Activated CD4-positive, CD25-positive, alpha-beta regulatory T cell treated with anti-CD3 and anti-CD28 coated beads, Interleukin-2, amount 50 U/mL, for 72 hours (primary cell): ENCODE measurements around the gene CAMKK2.
"Not testable (repeated sequence)": the region's sequence is repeated elsewhere in the genome, so short reads cannot be mapped to it uniquely, and the experiment has no call there.

Experiments used
- DNase-seq: peaks from one replicate; pipeline ENCODE4 v3.0.0; 2021

CAMKK2 gene

DNA sequence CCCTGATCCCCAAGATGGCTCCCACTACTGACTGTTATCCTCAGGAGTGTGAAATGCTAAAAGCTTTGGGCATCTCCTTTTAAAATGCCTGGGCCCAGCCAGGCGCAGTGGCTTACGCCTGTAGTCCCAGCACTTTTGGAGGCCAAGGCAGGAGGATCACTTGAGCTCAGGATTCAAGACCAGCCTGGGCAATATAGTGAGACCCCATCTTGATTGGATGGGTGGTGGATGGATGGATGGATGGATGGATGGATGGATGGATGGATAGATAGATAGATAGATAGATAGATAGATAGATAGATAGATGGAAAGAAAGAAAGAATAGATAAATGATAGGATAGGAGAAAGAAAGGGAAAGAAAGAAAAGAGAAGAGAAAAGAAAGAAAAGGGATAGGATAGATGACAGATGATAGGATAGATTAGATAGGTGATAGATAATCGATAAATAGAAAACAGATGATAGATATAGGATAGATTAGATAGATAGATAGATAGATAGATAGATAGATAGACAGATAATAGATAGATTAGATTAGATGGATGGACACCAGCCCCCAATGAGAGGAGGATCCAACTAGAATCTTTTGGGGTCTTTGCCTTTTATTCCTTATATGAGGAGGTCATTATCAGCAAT is 77.0 kb downstream of the CAMKK2 start:
- no peak for DNase-seq

DNA sequence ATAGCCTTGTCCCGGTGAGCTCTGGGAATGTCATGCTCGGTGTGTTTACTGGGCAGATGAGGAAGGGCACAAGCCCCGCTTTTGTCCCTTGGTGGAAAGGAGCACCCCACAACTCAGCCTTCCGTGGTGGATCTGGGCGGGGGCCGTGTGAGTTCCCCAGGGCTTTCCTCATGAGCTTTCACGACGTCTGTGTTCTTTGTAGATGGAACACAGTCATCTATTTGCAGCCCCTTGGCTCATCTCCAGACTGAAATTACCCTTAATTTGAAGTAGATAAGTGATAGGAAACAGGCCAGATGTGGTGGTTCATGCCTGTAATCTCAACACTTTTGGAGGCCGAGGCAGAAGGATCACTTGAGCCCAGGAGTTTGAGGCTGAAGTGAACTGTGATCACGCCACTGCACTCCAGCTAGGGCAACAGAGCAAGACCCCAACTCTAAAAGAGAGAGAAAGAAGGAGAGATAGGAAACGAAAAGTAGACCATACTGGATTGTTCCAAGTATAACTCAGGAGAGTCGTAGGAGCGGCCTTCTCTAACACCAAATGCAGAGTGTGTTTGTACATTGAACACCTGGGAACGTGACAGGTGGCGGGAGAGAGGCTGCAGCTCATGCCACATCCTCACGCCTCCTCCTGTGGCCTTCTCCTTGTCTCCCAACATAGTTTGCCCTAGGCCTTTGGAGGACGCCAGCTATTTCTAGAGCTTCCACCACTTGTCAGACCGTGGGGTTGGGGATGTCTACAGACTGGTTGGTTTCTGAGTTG is 77.7 kb downstream of the CAMKK2 start:
- no peak for DNase-seq

DNA sequence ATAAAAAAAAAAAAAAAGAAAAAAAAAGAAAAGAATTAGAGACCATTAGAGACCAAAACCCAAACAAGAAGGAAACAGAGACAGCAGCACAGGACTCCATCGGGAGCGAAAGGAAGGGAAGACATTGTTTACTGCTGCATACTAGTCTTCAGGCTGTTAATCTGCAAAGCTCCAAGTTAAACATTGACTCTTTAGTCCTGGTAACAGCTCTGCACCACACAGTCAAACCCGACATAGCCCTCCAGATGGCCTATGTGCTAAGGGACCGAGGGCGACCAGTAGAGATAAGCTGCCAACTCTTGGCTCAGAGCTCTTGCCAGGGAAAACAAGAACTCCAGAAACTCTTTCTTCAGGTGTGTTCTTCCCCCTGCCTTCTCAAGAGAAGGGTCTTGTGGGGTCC is 78.7 kb downstream of the CAMKK2 start:
- DNase-seq = no peak

DNA sequence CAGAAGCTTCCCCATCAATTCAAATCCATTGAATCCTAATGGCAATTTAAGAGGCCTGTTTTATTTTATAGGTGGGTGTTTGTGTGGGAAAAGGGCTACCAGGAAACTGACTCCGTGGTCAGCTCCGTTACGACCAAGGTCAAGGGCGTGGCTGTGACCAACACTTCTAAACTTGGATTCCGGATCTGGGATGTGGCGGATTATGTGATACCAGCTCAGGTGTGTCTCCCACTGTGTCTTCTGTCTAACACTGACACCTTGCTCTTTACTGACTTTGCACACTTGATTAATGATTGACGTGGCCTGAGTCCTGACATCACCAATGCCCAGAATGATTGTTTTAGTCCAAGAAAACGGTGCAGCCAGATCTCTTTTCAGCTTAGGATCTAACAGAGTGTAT is 79.4 kb downstream of the CAMKK2 start:
- no peak for DNase-seq

DNA sequence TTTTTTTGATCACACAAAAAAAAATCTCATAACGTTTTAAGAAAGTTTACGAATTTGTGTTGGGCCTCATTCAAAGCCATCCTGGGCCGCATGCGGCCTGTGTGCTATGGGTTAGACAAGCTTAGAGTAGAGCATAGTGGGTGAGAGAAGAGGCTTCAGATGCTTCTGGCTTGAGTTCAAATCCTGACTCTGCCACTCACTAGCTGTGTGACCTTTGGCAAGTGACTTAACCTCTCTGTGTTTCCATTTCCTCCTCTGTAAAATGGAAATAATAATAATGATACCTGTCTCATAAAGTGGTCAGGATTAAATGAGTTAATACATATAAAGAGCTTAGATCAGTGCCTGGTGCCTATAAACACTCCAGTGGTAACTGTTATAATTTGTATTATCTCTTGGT is 80.4 kb downstream of the CAMKK2 start:
- DNase-seq = no peak

DNA sequence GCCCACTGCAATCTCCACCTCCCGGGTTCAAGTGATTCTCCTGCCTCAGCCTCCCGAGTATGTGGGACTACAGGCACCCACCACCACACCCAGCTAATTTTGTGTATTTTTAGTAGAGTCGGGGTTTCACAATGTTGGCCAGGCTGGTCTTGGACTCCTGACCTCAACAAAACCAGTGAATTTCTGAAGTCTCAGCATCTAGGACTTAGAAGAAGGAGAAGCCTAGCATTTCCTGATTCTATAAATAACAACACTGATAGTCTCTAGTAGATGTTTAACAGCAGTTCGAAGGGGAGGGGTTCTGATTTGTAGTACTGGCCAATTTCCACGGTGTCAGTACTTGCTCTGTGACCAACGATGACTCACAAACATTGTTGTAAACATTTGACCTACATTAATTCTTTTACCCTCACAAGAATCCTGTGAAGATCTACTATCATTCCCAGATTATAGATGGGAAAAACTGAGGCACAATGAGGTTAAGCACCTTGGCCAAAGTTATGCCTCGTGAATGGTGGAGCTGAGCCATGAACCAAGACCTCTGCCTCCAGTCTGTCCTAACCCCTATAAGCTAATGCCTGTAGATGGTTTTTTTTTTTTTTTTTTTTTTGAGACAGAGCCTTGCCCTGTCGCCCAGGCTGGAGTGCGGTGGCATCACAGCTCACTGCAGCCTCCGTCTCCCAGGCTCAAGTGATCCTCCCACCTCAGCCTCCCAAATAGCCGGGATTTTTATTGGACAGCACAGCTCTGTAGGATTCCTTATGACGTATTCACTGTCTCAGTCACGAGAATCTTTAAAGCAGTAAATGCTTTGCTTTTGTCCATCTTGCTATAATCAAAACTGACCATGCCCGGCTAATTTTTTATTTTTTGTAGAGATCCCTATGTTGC is 81.4 kb downstream of the CAMKK2 start:
- no peak for DNase-seq

DNA sequence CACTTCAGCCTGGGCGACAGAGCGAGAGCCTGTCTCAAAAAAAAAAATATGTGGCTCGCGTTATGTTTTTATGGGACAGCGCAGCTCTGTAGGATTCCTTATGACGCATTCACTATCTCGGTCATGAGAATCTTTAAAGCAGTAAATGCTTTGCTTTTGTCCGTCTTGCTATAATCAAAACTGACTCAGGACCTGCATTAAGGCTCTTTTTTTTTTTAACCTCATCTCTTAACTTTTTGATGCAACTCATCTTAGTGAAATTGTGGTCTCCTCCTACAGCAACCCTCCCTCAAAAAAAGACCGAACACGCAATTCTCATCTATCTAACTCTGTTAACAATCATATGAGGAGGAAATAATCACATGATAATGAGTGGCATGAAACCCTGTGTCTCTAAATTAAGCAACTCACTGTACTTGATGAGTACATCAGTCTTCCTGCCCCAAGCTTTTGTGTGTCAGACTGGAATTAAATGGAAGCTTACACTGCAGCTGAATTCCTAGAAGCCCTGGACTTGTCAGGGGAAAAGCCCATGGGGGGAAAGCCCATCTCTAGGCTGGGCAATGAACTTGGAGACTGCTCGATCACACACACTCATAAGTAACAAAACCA is 82.2 kb downstream of the CAMKK2 start:
- DNase-seq = no peak

DNA sequence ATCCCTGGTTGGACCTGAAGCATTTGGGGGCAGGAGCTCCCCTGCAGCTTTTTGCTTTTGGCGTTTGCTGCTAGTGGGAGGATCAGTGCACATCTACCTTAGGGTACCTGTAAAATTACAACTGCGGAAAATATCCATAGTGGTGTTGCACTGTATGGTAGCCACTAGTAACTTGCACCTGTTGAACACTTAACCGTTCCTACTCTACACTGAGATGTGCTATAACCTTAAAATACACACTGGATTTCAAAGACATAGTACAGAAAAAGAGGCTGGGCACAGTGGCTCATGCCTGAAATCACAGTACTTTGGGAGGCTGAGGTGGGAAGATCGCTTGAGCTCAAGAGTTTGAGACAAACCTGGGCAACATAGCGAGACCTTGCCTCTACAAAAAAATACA is 83.6 kb downstream of the CAMKK2 start:
- DNase-seq = no peak

DNA sequence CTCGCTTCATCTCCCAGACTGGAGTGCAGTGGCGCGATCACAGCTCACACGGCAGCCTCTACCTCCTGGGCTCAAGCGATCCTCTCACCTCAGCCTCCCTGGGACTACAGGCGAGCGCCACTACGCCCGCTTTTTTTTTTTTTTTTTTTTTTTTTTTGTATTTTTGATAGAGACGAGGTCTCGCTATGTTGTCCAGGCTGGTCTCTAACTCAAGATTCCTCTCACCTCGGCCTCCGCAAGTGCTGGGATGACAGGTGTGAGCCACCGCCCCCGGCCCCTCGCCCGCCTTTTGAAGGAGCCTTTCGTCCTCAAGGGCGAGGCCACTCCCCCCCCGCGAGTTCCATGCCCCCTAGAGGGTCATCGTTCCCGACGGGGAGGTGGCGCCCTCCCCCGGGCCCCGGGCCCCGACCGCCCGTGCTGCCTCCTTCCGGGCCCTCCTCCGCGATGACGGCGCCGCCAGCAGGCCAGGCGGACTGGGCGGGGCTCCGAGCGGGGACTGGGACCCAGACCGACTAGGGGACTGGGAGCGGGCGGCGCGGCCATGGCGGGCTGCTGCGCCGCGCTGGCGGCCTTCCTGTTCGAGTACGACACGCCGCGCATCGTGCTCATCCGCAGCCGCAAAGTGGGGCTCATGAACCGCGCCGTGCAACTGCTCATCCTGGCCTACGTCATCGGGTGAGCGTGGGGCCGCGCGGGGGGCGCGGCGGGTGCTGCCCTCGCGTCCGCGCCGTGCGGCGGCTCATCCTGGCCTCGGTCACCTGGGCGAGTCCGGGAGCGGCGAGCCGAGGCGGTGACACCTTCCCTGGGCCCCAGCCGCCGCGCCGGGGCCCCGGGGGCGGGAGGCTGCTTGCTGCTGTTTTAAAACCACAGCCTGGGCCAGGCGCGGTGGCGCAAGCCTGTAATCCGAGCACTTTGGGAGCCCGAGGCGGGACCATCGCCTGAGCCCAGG is 86.6 kb downstream of the CAMKK2 start, which contains the start of gene P2RX4:
P2RX4 (plus strand) TSS at position 506 of the 949 bp plus-strand sequence; CDS start at position 542, 36 bp downstream.
- DNase-seq = peak; percentile 89

DNA sequence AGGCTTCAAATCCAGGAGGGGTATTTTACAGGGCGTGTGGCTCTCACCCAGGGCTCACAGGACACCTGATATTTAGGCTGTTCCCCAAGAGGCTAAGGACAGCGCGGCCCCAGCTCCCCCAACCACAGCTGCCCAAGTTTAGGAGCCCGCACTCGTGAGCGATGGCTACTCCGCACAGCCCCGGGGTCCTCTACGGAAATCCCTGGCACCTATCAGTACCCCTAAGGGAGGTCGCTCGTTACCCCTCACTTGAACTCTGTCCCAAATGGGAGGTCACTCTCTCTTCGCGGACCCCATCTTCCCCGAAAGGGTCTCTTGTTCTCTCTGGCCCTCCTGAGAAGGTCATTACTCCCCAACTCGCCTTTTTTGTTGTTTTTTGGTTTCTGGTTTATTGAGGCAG is 87.3 kb downstream of the CAMKK2 start:
- DNase-seq = no peak

DNA sequence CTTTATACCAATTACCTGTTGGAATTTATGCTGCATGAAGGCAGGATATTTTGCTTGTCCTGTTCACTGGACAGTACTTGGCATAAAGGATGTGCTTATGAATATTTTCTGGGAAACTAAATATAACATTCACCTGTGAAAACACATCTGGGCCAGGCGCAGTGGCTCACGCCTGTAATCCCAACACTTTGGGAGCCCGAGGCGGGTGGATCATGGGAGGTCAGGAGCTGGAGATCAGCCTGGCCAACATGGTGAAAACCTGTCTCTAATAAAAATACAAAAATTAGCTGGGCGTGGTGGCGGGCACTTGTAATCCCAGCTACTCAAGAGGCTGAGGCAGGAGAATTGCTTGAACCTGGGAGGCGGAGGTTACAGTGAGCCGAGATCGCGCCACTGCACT is 87.9 kb downstream of the CAMKK2 start:
- DNase-seq = not testable (repeated sequence)

DNA sequence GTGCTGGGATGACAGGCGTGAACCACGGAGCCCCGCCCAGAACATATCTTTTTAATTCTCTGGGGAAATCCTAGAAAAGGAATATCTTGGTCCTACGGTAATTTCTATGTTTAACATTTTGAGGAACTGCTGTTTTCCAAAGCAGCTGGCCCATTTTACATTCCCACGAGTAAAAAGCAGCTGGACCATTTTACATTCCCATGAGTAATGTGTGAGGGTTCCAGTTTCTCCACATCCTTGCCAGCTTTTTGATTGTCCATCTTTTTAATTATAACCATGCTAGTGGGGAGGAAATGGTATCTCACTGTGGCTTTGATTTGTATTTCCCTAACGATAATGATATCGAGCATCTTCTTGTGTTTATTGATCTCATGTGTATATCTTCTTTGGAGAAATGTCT is 91.0 kb downstream of the CAMKK2 start:
- DNase-seq = no peak

DNA sequence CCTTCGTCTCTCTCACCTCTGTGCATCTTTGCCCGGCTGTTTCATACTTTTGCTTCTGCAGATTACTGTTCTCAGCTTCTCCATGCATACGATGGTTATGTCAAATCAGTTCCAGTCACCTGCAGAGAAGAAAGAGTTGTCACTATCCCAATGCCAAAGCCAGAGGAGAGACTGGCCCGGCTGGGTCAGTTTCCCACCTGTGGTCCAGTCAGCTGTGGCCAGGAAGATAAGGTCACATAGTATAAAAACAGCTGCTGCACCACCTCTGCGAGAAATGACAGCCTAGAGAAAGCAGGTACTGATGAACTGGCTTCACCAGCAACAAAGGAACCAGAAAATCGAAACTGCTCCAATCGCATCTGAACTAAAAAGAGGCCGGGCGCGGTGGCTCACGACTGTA is 93.0 kb downstream of the CAMKK2 start:
- DNase-seq = no peak

DNA sequence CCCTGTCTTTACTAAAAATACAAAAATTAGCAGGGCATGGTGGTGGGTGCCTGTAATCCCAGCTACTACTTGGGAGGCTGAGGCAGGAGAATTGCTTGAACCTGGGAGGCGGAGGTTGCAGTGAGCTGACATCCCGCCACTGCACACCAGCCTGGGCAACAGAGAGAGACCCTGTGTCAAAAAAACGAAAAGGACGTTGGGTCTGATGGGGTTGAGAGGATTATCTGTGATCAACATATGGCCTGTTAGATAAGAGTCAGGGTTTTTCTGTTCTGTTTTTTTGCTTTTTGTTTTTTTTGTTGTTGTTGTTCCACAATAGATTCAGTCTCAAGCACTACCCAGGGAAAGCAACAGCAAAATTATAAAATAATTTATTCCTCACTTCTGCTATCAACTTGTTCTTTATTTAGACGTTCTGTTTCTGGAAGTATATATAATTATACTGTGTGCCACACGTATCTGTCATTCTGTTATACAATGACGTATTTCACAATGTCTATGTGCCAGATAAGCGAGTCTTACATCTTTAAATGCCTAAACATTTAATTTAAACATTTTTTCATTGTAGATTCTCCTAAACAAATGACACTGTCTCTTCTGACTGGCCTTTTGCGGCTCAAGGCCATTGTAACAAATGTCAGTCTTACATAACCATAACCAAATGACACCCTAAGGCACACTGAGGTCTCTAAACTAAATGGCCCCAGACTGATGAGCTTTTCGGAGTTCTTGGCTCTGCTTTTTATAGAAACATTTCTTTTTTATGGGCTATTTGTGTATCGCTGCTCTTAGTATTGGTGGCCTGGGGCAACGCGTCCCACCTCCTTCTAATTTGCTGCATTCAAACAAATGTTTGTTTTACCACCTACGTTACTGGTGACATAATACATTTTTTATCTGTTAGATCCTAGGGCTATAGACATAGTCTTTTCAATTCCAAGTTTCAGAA is 93.8 kb downstream of the CAMKK2 start:
- no peak for DNase-seq

DNA sequence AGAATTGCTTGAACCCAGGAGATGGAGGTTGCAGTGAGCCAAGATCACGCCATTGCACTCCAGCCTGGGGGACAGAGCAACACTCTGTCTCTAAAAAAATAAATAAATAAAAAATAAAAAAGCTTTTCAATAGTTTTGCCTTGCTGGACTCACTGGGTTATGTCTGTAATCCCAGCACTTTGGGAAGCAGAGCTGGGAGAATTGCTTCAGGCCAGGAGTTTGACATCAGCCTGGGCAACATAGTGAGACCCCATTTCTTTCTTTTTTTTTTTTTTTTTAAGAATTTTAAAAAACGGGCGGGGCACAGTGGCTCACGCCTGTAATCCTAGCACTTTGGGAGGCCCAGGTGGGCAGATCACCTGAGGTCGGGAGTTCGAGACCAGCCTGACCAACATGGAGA is 95.4 kb downstream of the CAMKK2 start:
- not testable (repeated sequence) for DNase-seq

DNA sequence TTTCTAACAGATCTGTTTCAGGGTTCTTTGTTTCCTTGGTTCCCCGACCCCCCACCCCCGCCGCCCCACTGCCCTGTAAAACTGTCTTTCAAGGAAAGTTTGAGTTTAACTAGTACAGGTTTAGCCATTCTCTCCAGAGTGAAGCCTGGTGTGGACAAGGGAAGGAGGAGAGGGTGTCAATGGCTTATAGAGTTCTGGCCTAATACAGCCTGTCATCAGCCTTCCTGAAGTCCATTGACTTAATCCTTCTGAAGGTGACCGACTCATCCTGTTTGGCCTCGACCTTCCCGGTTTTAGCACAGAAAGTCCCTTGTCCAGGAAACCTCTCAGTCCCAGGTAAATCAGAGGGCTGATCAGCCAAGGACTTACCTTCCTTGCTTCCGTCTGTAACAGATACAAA is 97.6 kb downstream of the CAMKK2 start:
- DNase-seq = no peak

DNA sequence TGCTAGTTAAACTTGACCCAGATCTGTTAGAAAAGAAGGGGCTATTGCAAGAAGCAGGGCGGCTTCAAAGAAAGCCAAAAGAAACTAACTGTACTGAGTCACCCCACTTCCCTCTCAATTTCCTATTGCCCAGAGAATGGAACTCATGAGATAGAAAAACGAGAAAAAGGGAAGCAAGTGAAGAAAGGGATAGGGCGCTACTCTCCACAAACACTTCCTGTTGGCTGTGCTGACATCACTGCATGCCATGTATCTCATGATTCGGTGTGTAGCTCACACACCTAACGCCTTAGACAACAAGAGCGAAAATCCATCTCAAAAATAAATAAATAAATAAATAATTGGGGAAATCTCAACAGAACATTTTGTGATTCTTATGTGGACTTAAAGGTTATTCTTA is 99.6 kb downstream of the CAMKK2 start:
- DNase-seq = no peak

DNA sequence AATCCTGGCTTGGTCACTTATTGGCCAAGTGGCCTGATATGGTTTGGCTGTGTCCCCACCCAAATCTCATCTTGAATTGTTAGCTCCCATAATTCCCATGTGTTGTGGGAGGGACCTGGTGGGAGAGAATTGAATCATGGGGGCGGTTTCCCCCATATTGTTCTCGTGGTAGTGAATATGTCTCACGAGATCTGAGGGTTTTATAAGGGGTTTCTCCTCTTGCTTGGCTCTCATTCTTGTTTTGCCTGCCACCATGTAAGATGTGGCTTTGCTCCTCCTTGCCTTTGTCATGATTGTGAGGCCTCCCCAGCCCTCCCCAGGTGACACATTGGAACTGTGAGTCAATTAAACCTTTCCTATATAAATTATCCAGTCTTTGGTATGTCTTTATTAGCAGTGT is 105.4 kb downstream of the CAMKK2 start:
- no peak for DNase-seq

DNA sequence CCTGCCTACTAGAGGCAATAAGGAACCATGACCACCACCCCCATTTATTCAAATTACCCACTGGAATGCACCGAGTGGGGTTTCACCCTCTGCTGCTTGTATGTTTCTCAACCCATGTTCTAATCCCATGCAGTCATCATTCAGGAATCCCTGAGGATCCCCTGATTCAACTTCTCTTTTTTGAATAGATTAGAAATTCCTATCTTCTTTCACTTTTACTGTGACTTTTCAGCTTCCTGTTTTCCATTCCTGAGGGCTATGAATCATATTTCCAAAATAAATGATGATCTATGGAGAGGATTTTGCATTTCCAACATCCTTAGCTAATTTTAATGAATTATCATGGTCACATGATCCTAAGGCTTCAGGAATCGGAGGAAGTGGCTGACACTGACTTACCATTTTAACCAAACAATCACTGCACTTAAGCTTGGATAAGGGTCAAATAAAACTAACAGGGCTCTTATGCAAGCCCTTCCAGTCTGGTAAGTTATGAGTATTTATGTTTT is 105.9 kb downstream of the CAMKK2 start:
- no peak for DNase-seq

DNA sequence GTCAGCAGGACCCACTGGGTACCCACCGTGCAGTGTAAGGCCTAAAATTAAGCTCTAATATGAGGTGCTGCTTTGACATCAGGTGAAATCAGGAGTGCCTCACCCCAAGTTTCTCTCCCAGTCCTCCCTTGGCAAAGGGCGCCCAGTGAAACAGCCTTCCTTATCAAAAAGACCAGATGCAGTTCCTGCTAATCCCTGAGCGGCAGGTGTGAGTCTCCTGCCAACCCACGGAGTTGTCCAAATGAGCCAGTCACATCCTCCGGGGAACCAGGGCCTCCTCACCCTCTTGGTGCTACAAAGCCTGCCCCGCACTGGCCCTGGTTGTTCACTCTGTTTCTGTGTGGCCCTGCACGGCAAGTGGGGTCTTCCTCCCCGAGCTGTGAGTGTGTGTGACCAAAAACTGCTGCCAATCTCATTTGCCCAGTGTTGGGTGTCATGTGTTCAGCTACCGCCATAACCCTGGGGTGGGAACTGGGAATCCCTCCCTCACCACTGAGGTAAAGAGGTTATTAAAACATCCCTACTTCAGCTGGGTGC is 106.8 kb downstream of the CAMKK2 start:
- no peak for DNase-seq
